H4 (cell line): ENCODE data around the gene PANX3. TPM values are rescaled to one million over a fixed set of nuclear protein-coding genes. Genes with fewer than 3 reads are reported as not detected.

Experiments used
- DNase-seq: peaks from one replicate; pipeline ENCODE4 v3.0.0-alpha.2; 2015; ENCODE audit warnings: low spot score
- total RNA-seq: library from RNA; depleted of rRNA; stranded (reverse); fragments of >200 nt; shearing (Covaris generic); gene quantifications from 2 replicates; pipeline ENCODE4 v1.2.3, GENCODE V29; 2014

PANX3 gene
- total RNA-seq, 1 experiment from 2014 or later: not detected

DNA sequence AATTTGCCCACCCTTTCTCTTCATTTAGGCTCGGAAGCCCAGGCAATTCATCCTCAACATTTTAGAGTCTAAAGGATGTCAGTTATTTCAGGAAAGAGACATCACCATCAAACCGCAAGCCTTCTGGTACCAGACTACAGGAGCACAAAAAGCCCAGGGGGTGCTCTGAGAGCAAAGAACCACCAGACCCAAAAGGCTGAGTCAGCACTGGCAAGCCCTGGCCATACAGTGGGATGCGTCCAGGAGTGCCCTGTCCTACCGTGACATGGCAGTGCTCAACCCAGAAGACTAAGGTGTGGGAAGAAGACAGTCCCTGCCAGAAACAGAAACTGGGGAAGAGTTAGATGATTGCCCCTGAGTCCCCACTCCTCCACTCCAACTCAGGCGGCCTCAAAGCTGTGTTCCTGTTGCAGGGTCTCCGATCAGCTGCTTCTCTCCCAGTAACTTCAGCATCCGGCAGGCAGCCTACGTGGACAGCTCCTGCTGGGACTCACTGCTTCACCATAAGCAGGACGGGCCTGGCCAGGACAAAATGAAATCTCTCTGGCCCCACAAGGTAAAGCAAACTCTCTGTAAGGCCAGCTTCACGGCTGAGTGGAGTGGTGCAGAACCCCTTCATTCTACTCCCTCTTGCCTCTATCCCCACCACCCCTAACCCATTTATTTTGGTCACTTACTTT is 1.5 kb downstream of the PANX3 start:
- no peak for DNase-seq

DNA sequence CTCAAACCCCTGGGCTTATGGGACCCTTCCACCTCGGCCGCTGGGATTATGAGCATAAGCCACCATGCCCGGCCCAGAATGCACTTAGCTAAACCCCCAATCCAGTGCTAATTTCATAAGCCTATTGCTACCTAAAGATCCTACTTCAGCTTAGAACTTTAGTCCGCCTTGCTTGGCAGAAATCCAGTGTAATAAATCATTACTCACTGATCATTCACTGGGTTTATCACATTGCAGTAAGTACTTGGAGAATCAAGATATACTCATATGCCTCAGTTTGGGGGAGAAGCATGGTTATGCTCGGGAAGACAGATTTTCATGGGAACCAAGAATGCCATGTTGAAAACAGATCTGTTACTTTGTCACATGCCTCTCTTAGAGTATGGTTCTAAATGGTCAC is 7.6 kb downstream of the PANX3 start:
- no peak for DNase-seq

DNA sequence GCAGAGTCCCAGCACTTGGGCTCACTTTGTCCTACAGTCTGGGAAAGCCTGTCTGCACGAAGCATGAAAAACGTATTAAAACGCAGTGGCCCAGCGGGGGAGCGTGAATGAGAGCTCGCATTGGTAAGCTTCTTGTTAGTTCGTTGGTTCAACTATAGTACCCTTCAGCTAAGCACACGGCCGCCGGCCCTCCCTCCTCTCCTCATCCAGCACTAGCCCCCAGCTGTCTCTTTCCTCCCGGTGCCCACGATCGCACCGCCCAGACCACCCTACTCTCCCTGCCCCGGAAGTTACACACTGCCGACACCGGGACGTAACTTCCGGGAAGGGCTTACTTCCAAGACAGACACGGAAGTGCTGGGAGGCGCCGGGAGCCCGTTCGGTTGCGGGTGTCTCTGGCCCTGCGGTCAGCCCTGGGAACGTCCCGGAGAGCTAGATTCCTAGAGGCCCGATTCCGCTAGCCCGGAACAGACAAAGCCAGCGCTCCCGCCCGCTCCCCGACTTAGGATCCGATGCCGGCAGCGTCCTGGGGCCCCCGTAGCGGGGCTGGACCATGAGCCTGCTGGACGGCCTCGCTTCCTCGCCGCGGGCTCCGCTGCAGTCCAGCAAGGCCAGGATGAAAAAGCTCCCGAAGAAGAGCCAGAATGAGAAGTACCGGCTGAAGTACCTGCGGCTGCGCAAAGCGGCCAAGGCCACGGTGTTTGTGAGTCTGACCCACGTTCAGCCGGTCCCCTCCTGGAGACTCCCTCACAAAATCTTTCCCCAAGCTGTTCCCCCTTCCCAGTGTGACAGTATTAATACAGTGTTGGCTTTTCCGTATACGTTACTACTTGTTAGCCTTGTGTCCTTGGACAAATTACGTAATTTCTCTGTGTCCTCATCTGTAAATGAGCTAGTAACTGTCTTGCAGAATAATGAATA is 11.6 kb downstream of the PANX3 start, which contains the start of gene TBRG1:
Gene TBRG1, plus strand, starts transcription at position 334 of the 921 bp plus-strand sequence. Its CDS starts 220 bp downstream, at position 554.
- peak; percentile 91 for DNase-seq

DNA sequence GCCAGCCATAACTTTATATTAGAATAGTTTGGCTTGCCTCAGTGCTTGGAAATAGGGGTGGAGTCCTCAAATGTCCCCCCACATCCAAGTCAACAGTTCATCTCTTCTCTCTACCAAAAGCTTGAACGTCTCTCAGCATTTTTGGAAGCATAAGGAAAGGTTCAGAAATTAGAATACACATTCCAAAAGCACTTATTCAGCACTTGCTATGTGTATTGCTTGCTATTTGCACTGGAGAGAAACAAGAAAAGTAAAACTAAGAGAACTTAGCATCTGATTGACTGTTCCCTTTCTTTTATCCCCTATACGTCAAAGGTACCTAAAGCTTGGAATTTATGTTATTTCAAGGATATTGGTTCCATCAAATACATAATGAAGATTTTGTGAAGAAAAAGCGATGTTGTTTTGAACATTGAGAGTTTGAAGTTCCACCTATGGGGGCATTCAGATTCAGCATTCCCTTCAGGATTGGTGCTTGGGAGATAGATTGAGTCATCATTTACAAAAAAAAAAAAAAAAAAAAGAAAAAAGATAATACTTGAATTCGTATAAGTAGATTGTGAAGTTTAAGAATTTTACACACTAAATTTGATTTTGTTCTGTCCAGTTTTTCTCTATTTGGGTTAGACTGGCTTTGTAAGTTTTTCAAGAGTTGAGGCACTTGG is 12.8 kb downstream of the PANX3 start:
- no peak for DNase-seq

- no peak for DNase-seq
These were observed 14.4 kb downstream of the PANX3 start for GRCh38 chr11:124625504-124626168.

DNA sequence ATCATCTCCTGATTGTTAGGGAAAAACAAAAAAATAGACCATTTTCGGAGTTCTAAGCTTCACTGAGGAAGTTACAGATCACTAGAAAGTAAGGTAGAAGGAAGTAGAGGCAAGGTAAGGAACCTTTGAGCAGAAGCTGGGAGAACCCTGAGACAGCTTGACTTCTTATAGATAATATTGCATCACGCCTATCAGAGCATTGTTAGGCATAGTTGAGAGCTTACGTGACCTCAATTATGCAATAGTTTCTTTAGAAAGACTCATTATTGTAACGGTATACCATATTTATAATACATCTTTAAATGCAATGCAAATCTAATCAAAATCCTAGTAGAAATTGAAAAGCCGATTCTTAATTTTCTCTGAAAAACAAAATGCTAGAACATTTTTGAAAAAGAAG is 16.3 kb downstream of the PANX3 start:
- DNase-seq: no peak

DNA sequence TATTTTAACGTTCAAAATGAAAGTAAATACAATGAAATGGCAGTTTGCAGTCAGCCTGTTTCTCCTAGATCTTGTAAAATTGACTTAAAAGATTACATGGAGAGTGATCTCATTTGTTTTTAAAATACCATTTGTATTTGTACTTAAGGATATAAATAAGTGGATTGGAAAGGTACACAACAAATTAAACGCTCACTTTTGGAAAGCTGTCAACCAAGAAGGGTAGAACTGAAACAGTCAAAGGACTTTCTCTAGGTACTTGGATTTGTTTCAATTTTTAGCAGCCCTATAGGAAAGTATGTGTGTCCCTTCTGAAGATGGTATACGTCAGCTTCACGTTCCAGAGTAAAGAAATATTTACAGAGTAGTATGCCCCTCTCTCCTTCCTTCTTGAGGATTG is 18.7 kb downstream of the PANX3 start:
- no peak for DNase-seq

DNA sequence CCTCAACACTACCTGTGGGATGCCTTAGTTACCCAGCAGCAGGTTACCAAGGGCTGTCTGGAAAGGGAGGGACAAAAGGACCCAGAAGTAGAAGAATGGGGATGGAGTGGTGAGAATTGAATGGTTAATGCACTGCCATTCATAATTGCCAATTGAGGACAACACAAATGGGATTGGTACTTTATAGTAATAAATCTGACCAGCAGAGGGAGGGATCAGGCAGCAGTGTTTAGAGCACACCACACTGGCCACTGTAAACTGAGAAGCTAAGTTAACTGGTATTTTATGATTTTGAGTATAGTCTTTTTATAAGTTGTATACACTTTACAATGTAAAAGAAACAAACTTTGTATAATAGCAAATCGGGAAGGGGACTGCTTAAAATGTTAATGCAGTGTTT is 22.1 kb downstream of the PANX3 start:
- no peak for DNase-seq

DNA sequence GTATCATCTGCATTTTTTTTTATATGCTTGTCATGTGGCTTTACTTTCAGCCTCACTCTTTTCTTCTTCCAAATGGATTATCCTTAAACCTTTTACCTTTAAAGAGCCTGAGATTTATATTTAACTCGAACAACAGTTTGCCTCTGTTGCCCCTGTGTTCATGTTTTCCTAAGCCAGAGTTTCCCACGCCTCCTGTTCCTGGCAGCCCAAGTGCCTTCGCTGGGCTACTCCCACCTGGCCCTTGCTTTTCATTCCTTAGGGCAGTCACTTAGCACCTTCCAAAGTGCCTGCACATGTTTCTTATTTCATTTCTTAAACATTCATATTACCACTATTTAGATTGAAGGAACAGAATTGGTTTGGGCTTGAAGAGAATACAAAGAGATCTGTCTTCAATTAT is 24.7 kb downstream of the PANX3 start:
- DNase-seq: no peak

GRCh38 chr11:124638500-124638899 is 27.3 kb downstream of the PANX3 start:
- no peak for DNase-seq

GRCh38 chr11:124639186-124639585 is 28.0 kb downstream of the PANX3 start:
- no peak for DNase-seq

DNA sequence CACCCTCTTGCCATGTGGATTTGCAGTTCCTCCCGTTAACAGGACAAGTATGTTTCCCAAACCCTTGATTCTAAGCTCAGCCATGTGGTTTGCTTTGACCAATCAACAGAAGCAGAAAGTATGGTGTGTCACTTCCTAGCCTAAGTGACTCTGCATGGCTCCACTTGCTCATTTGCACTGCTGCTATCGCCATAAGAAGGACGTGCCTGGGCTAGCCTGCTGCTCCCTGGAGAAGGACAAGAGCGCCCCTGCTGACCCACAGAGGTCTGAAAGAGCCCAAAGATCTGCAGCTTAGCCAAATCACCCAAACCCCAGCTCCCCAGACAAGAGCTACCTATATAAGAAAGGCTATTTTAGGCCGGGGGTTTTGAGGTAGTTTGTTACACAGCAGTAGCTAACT is 29.4 kb downstream of the PANX3 start:
- DNase-seq: no peak

GRCh38 chr11:124642628-124643027 is 31.4 kb downstream of the PANX3 start:
- no peak for DNase-seq

- DNase-seq: no peak
These were observed 31.9 kb downstream of the PANX3 start for GRCh38 chr11:124643042-124643604.

GRCh38 chr11:124643605-124644425 is 32.6 kb downstream of the PANX3 start:
- peak; percentile 59 for DNase-seq

GRCh38 chr11:124644426-124645280 is 33.4 kb downstream of the PANX3 start:
- peak; percentile 75 for DNase-seq

- DNase-seq: no peak
These were observed 34.9 kb downstream of the PANX3 start for GRCh38 chr11:124646148-124646547.

GRCh38 chr11:124648610-124649009 is 37.4 kb downstream of the PANX3 start:
- DNase-seq: no peak

DNA sequence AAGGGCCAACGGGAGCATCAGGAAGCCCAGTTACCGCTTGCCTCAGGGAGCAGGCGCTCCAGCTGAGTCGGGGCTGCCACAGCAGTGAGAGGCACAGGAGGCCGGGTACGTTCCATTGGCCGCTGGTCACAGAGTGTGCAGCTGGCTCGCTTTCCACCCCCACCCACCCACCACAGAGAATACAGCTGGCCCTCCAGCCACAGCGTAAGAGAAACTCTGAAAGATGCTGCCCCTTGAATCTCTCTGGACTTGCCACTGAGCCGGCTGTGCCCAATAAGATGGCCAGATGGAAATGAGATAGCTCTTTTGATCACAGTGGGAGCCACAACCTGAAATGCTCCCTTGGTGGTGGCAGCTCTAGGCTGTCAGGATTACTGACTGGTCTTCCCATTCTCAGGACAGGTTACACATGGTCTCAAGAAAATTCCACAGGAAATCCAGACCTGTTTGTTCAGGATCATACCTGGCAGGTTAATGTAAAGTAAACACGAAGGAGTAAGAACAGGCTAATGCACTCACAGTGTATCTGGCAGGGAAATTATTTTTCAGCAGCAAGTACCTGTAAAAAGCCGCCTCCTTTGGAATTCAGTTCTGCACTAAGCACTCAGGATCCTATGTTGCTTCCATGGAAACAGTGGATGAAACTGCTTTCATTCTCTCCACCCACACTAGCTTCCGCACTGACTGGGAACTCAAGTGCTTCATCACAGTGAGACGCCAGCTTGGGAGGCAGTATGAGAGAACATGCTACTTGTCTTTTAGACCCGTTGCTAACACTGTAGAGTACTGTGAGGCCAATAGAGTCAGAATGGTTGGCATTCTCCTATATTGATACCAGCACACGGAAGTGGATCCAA is 45.8 kb downstream of the PANX3 start:
- no peak for DNase-seq
